Panc1 (cell line): Measurements from ENCODE around the gene DEFB118. TPM values are rescaled to one million over a fixed set of nuclear protein-coding genes. Genes with fewer than 3 reads are reported as not detected.

Source experiments
- ATAC-seq: fragments of 200-7000 bp; cut with Tn5 transposase; 2 replicates; pipeline ENCODE4 v1.9.1; 2020; ENCODE audit warnings: mild to moderate bottlenecking, moderate library complexity
- BruUV-seq: library from RNA; stranded (reverse); fragments of 400-500 nt; replicated peaks from 2 replicates; lab custom pipeline; 2021; lab: Mats Ljungman, UMichigan
- CTCF ChIA-PET: fragments of 300-600 bp; sonication (Branson Sonifier 250); formaldehyde crosslinking; loops from one replicate; lab custom pipeline; 2022; ENCODE audit warnings: antibody characterized with exemption; lab: Charles Lee
- POLR2A ChIA-PET: fragments of 300-600 bp; sonication (Branson Sonifier 250); formaldehyde crosslinking; loops from one replicate; lab custom pipeline; 2022; ENCODE audit warnings: antibody characterized with exemption; lab: Charles Lee
- DNase-seq: peaks from one replicate; pipeline ENCODE4 v3.0.0-alpha.2; 2010; ENCODE audit warnings: low read depth, low spot score
- H3K27ac ChIP-seq: 2 replicates; pipeline ENCODE4 v1.5.1; 2011; ENCODE audit warnings: mild to moderate bottlenecking, low read length, inconsistent platforms
- H3K27me3 ChIP-seq: fragments of 200-500 bp; sonication (Bioruptor generic); 2 replicates; pipeline ENCODE4 v1.6.0; 2014; ENCODE audit warnings: low read length, inconsistent platforms; ENCODE audit not compliant: control insufficient read depth, insufficient read depth
- H3K36me3 ChIP-seq: fragments of 200-500 bp; sonication (Bioruptor generic); 2 replicates; pipeline ENCODE4 v1.5.1; 2014; ENCODE audit warnings: inconsistent platforms, mild to moderate bottlenecking, low read length, moderate library complexity; ENCODE audit not compliant: control insufficient read depth, insufficient read depth
- H3K4me1 ChIP-seq: 2 replicates; pipeline ENCODE4 v1.5.1; 2011; ENCODE audit warnings: inconsistent platforms, mild to moderate bottlenecking, low read length, moderate library complexity; ENCODE audit not compliant: control insufficient read depth, insufficient read depth
- H3K4me3 ChIP-seq, 2 experiments: 2 replicates each; pipeline ENCODE4 v1.5.1; 2011 to 2012; ENCODE audit warnings: low read depth in 2 of 2, low read length in 2 of 2, mild to moderate bottlenecking in 2 of 2, inconsistent platforms in 1 of 2, moderate library complexity in 1 of 2
- H3K9me3 ChIP-seq: fragments of 200-500 bp; sonication (Bioruptor generic); 2 replicates; pipeline ENCODE4 v1.5.1; 2014; ENCODE audit warnings: low read depth, mild to moderate bottlenecking, inconsistent platforms, low read length, moderate library complexity; ENCODE audit not compliant: control insufficient read depth, insufficient read depth
- CTCF ChIP-seq: fragments of 450-650 bp; IDR thresholded peaks from 2 replicates; pipeline ENCODE4 v1.5.1; 2017; ENCODE audit warnings: mild to moderate bottlenecking
- POLR2AphosphoS5 ChIP-seq: IDR thresholded peaks from 2 replicates; pipeline ENCODE4 v1.6.1; 2012; ENCODE audit warnings: mild to moderate bottlenecking, low read depth, low read length, moderate library complexity
- REST ChIP-seq, 2 experiments: IDR thresholded peaks; 2 replicates each; pipeline ENCODE4 v1.6.1; 2011 to 2012; ENCODE audit warnings: low read depth in 2 of 2, control low read depth in 1 of 2, low read length in 1 of 2, mild to moderate bottlenecking in 1 of 2, moderate library complexity in 1 of 2; ENCODE audit not compliant: insufficient read depth in 1 of 2
- SIN3A ChIP-seq: IDR thresholded peaks from 2 replicates; pipeline ENCODE4 v1.6.1; 2012; ENCODE audit warnings: low read depth, mild to moderate bottlenecking, low read length, moderate library complexity, borderline replicate concordance; ENCODE audit not compliant: insufficient read depth
- TCF7L2 ChIP-seq: IDR thresholded peaks from 2 replicates; pipeline ENCODE4 v1.6.1; 2011; ENCODE audit warnings: mild to moderate bottlenecking, low read depth, low read length, inconsistent platforms
- in situ Hi-C: cut with HindIII; loops from 2 replicates; pipeline ENCODE4 v1.10.0; 2016; ENCODE audit warnings: low sequenced_read_pairs, low pct_unique_long_range_greater_than_20kb
- intact Hi-C: fragments of 100-400 bp; cut with micrococcal nuclease; formaldehyde crosslinking; loops from one replicate; pipeline ENCODE4 v1.10.0; 2022; ENCODE audit not compliant: unreplicated experiment
- total RNA-seq: library from RNA; stranded (reverse); gene quantifications from one replicate; pipeline ENCODE4 v1.2.1, GENCODE V29; 2021; ENCODE audit not compliant: unreplicated experiment

Gene DEFB118
- total RNA-seq, 1 experiment from 2014 or later, result not detected

- Histone ChIP-seq H3K9me3 (no peaks in the 10 kb centered on the region), H3K4me1 (no peaks in the 10 kb centered on the region), H3K27ac (no peak overlapping the region), H3K4me3 (no peak overlapping the region), H3K36me3 (no peaks in the 10 kb centered on the region), H3K27me3 (peaks cover 22% of the 10 kb centered on the region)
- no TSS peak for BruUV-seq
- ChIA-PET CTCF (no interaction called here), POLR2A (no interaction called here)
- TF ChIP-seq TCF7L2 (no peak), SIN3A (no peak), POLR2AphosphoS5 (no peak), CTCF (no peak), REST (IDR thresholded peaks at IDR 0.05; ENCODE audit: insufficient read depth in 1 of 2, low read depth in 2 of 2, low read length in 1 of 2) (no peak)
- in situ Hi-C loops, result no loop called here
- no peak for DNase-seq
- intact Hi-C loops, result loop anchor here (10.0 kb wide), 1 partner anchor 100 kb away; no protein-coding TSS in a partner anchor
- no peak for ATAC-seq
Measured at GRCh38 chr20:31374346-31374745, 5.9 kb downstream of the DEFB118 start.

GRCh38 chr20:31390490-31390889 lies 22.1 kb downstream of the DEFB118 start, which contains the start of gene DEFB119:
Gene DEFB119 (minus strand): TSS chr20:31390590. CDS start chr20:31390483, 107 bp downstream.
- BruUV-seq, result no TSS peak
- Histone ChIP-seq H3K27ac (no peak within 1 kb of the TSS), H3K4me1 (no peaks in the 10 kb centered on the region), H3K9me3 (no peaks in the 10 kb centered on the region), H3K36me3 (no peaks in the 10 kb centered on the region), H3K4me3 (no peak within 1 kb of the TSS), H3K27me3 (peaks cover 15% of the 10 kb centered on the region)
- ChIA-PET POLR2A (no interaction called here), CTCF (no interaction called here)
- DNase-seq (no peak), ATAC-seq (no peak)
- TF ChIP-seq TCF7L2 (no peak), POLR2AphosphoS5 (no peak), CTCF (no peak), SIN3A (no peak), REST (IDR thresholded peaks at IDR 0.05; ENCODE audit: insufficient read depth in 1 of 2, low read depth in 2 of 2, low read length in 1 of 2) (no peak)
- intact Hi-C loops (no loop called here), in situ Hi-C loops (no loop called here)
